Activated CD4-positive, alpha-beta T cell treated with anti-CD3 and anti-CD28 coated beads for 36 hours (primary cell): ENCODE measurements around the gene CX3CL1. TPM values are rescaled to one million over a fixed set of nuclear protein-coding genes. Genes with fewer than 3 reads are reported as not detected.
"Not testable (repeated sequence)": the region's sequence is repeated elsewhere in the genome, so short reads cannot be mapped to it uniquely, and the experiment has no call there.

Experiments
- ATAC-seq: fragments of 200-7000 bp; cut with Tn5 transposase; one replicate; pipeline ENCODE4 v1.10.0; 2021; ENCODE audit warnings: mild to moderate bottlenecking, moderate library complexity
- CTCF ChIA-PET: fragments of 350-600 bp; sonication (Branson Sonifier 250); formaldehyde crosslinking; loops from one replicate; lab custom pipeline; 2021; ENCODE audit warnings: antibody characterized with exemption; lab: Charles Lee
- POLR2A ChIA-PET: fragments of 350-600 bp; sonication (Branson Sonifier 250); formaldehyde crosslinking; loops from one replicate; lab custom pipeline; 2021; ENCODE audit warnings: antibody characterized with exemption, inconsistent platforms; lab: Charles Lee
- DNase-seq: peaks from one replicate; pipeline ENCODE4 v3.0.0-alpha.2; 2020
- H3K27ac Mint-ChIP-seq: one replicate; pipeline ENCODE4 v1.8.0; 2021; ENCODE audit warnings: mixed read lengths
- H3K27me3 Mint-ChIP-seq: one replicate; pipeline ENCODE4 v1.8.0; 2021; ENCODE audit warnings: mixed read lengths
- H3K36me3 Mint-ChIP-seq: one replicate; pipeline ENCODE4 v1.8.0; 2021; ENCODE audit warnings: low read depth, mixed read lengths
- H3K4me1 Mint-ChIP-seq: one replicate; pipeline ENCODE4 v1.8.0; 2021; ENCODE audit warnings: mixed read lengths
- H3K4me3 Mint-ChIP-seq: one replicate; pipeline ENCODE4 v1.8.0; 2021; ENCODE audit warnings: mild to moderate bottlenecking, moderate library complexity, mixed read lengths
- H3K9me3 Mint-ChIP-seq: one replicate; pipeline ENCODE4 v1.8.0; 2021; ENCODE audit warnings: low read depth, mixed read lengths
- intact Hi-C, 2 experiments: fragments of 100-400 bp; cut with DNase I in 1 of 2; cut with micrococcal nuclease in 1 of 2; formaldehyde crosslinking; loops; one replicate each; pipeline versions ENCODE4 v1.14.2 to v1.15.1; 2022 to 2024; cut with DNase I, micrococcal nuclease
- total RNA-seq, 2 experiments: library from RNA; stranded (reverse); gene quantifications; one replicate each; pipeline ENCODE4 v1.2.3, GENCODE V29; 2021

CX3CL1 gene
- total RNA-seq, 2 experiments from 2014 or later = not detected

- Mint-ChIP-seq H3K4me3 (no peak overlapping the region), H3K36me3 (no peaks in the 10 kb centered on the region)
- CTCF ChIA-PET = no interaction called here
These were observed 1.8 kb downstream of the CX3CL1 start for GRCh38 chr16:57374067-57374534.

DNA sequence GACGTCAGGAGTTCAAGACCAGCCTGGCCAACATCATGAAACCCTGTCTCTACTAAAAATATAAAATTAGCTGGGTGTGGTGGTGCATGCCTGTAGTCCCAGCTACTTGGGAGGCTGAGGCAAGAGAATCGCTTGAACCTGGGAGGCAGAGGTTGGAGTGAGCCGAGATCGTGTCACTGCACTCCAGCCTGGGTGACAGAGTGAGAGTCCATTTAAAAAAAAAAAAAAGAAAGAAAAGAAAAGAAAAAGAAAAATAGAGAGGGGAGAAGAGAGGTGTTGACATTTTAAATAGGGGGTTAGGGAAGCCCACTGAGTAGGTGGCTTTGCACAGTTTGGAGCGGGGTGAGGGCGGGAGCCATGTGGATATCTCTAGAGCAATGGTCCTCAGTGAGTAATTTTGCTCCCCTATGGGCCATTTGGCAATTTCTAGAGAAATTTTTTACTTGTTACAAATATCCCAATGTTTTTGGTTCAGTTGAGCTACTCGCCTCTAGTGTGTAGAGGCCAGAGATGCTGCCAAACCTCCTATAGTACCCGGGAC is 2.7 kb downstream of the CX3CL1 start:
- ATAC-seq, H3K27me3 Mint-ChIP-seq, CTCF ChIA-PET, H3K9me3 Mint-ChIP-seq, H3K36me3 Mint-ChIP-seq, H3K27ac Mint-ChIP-seq, H3K4me3 Mint-ChIP-seq, DNase-seq, intact Hi-C loops: not testable (repeated sequence)
- peaks cover 16% of the 10 kb centered on the region for H3K4me1 Mint-ChIP-seq
- POLR2A ChIA-PET = interaction anchor here (0.6 kb wide), 1 partner anchor 55 kb away, joined by 4 read pairs; no protein-coding TSS in a partner anchor

More at GRCh38 chr16:57374067-57374534, 1.8 kb downstream of the CX3CL1 start:
- peaks cover 2% of the 10 kb centered on the region for H3K27me3 Mint-ChIP-seq
- peaks cover 16% of the 10 kb centered on the region for H3K4me1 Mint-ChIP-seq
- POLR2A ChIA-PET = no interaction called here
- DNase-seq (peak; percentile 35), ATAC-seq (no peak)
- no peaks in the 10 kb centered on the region for H3K9me3 Mint-ChIP-seq
- H3K27ac Mint-ChIP-seq = no peak overlapping the region
- intact Hi-C loops = no loop called here

GRCh38 chr16:57376313-57376818 is 4.1 kb downstream of the CX3CL1 start:
- Mint-ChIP-seq H3K4me3 (no peak overlapping the region), H3K9me3 (no peaks in the 10 kb centered on the region), H3K27ac (no peak overlapping the region), H3K36me3 (no peaks in the 10 kb centered on the region), H3K4me1 (peaks cover 16% of the 10 kb centered on the region), H3K27me3 (peaks cover 2% of the 10 kb centered on the region)
- ChIA-PET POLR2A (no interaction called here), CTCF (no interaction called here)
- intact Hi-C loops = loop anchor here in 1 of 2 experiments (2.0 kb wide), 1 partner anchor 40 kb away; no protein-coding TSS in a partner anchor
- DNase-seq (no peak), ATAC-seq (no peak)

GRCh38 chr16:57377080-57377841 is 5.0 kb downstream of the CX3CL1 start:
- intact Hi-C loops = loop anchor here in 1 of 2 experiments (1.0 to 2.0 kb wide), 3 partner anchors 40 to 77 kb away; no protein-coding TSS in a partner anchor
- peaks cover 16% of the 10 kb centered on the region for H3K4me1 Mint-ChIP-seq
- ChIA-PET POLR2A (no interaction called here), CTCF (interaction anchor here (0.8 to 1.2 kb wide), 4 partner anchors 8 to 77 kb away, joined by 3 to 6 read pairs (median 3); no protein-coding TSS in a partner anchor)
- no peaks in the 10 kb centered on the region for H3K36me3 Mint-ChIP-seq
- no peaks in the 10 kb centered on the region for H3K9me3 Mint-ChIP-seq
- DNase-seq (peak; percentile 70), ATAC-seq (peak; percentile 90)
- no peak overlapping the region for H3K27ac Mint-ChIP-seq
- no peak overlapping the region for H3K4me3 Mint-ChIP-seq
- H3K27me3 Mint-ChIP-seq = peaks cover 2% of the 10 kb centered on the region

DNA sequence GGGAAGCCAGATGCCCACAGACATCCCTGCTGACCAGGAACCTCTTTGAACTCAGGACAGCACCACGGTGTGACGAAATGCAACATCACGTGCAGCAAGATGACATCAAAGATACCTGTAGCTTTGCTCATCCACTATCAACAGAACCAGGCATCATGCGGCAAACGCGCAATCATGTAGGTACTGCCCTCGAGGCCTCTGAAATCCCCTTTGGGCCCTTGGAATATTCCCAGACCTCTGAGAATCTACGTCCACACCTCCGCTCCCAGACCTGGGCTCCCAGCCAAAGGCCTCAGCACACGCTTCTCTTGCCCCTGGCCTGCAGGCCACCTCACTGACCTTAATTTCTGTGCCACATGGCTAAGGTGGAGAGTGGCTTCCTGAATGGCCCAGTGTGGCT is 7.3 kb downstream of the CX3CL1 start:
- Mint-ChIP-seq H3K36me3 (no peaks in the 10 kb centered on the region), H3K4me1 (peaks cover 16% of the 10 kb centered on the region), H3K9me3 (no peaks in the 10 kb centered on the region), H3K4me3 (no peak overlapping the region), H3K27ac (no peak overlapping the region), H3K27me3 (no peaks in the 10 kb centered on the region)
- intact Hi-C loops = no loop called here
- CTCF ChIA-PET = no interaction called here
- ATAC-seq (no peak), DNase-seq (no peak)
- POLR2A ChIA-PET = no interaction called here

- Mint-ChIP-seq H3K4me3 (no peak overlapping the region), H3K27ac (no peak overlapping the region), H3K27me3 (no peaks in the 10 kb centered on the region), H3K4me1 (peaks cover 16% of the 10 kb centered on the region), H3K36me3 (no peaks in the 10 kb centered on the region), H3K9me3 (no peaks in the 10 kb centered on the region)
- no peak for DNase-seq
- POLR2A ChIA-PET = no interaction called here
- ATAC-seq = no peak
- CTCF ChIA-PET = interaction anchor here (0.9 to 1.4 kb wide), 2 partner anchors 36 to 136 kb away, joined by 3 to 5 read pairs; no protein-coding TSS in a partner anchor
- intact Hi-C loops = no loop called here
These were observed 8.6 kb downstream of the CX3CL1 start for GRCh38 chr16:57380671-57381462.

- POLR2A ChIA-PET = interaction anchor here (0.5 kb wide), 1 partner anchor 13 kb away, joined by 3 read pairs; no protein-coding TSS in a partner anchor
- Mint-ChIP-seq H3K36me3 (no peaks in the 10 kb centered on the region), H3K27ac (no peak overlapping the region), H3K4me3 (no peak overlapping the region), H3K27me3 (no peaks in the 10 kb centered on the region), H3K9me3 (no peaks in the 10 kb centered on the region), H3K4me1 (peaks cover 11% of the 10 kb centered on the region)
- CTCF ChIA-PET = interaction anchor here (1.4 kb wide), 1 partner anchor 35 kb away, joined by 5 read pairs; no protein-coding TSS in a partner anchor
- DNase-seq = no peak
- ATAC-seq = no peak
- intact Hi-C loops = no loop called here
These were observed 9.7 kb downstream of the CX3CL1 start for GRCh38 chr16:57381791-57382534.

DNA sequence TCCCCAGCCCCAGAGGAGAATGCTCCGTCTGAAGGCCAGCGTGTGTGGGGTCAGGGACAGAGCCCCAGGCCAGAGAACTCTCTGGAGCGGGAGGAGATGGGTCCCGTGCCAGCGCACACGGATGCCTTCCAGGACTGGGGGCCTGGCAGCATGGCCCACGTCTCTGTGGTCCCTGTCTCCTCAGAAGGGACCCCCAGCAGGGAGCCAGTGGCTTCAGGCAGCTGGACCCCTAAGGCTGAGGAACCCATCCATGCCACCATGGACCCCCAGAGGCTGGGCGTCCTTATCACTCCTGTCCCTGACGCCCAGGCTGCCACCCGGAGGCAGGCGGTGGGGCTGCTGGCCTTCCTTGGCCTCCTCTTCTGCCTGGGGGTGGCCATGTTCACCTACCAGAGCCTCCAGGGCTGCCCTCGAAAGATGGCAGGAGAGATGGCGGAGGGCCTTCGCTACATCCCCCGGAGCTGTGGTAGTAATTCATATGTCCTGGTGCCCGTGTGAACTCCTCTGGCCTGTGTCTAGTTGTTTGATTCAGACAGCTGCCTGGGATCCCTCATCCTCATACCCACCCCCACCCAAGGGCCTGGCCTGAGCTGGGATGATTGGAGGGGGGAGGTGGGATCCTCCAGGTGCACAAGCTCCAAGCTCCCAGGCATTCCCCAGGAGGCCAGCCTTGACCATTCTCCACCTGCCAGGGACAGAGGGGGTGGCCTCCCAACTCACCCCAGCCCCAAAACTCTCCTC is 10.4 kb downstream of the CX3CL1 start:
- ATAC-seq = no peak
- ChIA-PET POLR2A (no interaction called here), CTCF (no interaction called here)
- H3K4me3 Mint-ChIP-seq = no peak overlapping the region
- peak; percentile 23 for DNase-seq
- H3K27me3 Mint-ChIP-seq = no peaks in the 10 kb centered on the region
- H3K4me1 Mint-ChIP-seq = peaks cover 3% of the 10 kb centered on the region
- H3K9me3 Mint-ChIP-seq = no peaks in the 10 kb centered on the region
- intact Hi-C loops = no loop called here
- no peaks in the 10 kb centered on the region for H3K36me3 Mint-ChIP-seq
- no peak overlapping the region for H3K27ac Mint-ChIP-seq

DNA sequence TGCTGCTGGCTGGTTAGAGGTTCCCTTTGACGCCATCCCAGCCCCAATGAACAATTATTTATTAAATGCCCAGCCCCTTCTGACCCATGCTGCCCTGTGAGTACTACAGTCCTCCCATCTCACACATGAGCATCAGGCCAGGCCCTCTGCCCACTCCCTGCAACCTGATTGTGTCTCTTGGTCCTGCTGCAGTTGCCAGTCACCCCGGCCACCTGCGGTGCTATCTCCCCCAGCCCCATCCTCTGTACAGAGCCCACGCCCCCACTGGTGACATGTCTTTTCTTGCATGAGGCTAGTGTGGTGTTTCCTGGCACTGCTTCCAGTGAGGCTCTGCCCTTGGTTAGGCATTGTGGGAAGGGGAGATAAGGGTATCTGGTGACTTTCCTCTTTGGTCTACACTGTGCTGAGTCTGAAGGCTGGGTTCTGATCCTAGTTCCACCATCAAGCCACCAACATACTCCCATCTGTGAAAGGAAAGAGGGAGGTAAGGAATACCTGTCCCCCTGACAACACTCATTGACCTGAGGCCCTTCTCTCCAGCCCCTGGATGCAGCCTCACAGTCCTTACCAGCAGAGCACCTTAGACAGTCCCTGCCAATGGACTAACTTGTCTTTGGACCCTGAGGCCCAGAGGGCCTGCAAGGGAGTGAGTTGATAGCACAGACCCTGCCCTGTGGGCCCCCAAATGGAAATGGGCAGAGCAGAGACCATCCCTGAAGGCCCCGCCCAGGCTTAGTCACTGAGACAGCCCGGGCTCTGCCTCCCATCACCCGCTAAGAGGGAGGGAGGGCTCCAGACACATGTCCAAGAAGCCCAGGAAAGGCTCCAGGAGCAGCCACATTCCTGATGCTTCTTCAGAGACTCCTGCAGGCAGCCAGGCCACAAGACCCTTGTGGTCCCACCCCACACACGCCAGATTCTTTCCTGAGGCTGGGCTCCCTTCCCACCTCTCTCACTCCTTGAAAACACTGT is 11.3 kb downstream of the CX3CL1 start:
- Mint-ChIP-seq H3K27me3 (no peaks in the 10 kb centered on the region), H3K36me3 (no peaks in the 10 kb centered on the region), H3K27ac (no peak overlapping the region), H3K4me3 (no peak overlapping the region), H3K9me3 (no peaks in the 10 kb centered on the region), H3K4me1 (peaks cover 4% of the 10 kb centered on the region)
- no peak for ATAC-seq
- ChIA-PET CTCF (no interaction called here), POLR2A (no interaction called here)
- intact Hi-C loops = no loop called here
- DNase-seq = no peak
